Left lung (tissue), 10 donors: Measurements from ENCODE around the gene GRIK3. TPM values are rescaled to one million over a fixed set of nuclear protein-coding genes. Genes with fewer than 3 reads are reported as not detected.

Experiments
- ATAC-seq: fragments of 200-7000 bp; cut with Tn5 transposase; one replicate; pipeline ENCODE4 v1.9.1; 2020; ENCODE audit warnings: moderate library complexity
- DNase-seq, 4 donors: peaks; one replicate each; pipeline ENCODE4 v3.0.0-alpha.2; 2013 to 2020
- H3K27ac ChIP-seq, 2 donors: fragments of 200-600 bp; sonication (generic) in 1 of 2; one replicate each; pipeline versions ENCODE4 v1.5.0 to v1.8.0; 2020 to 2021
- H3K27me3 ChIP-seq, 2 donors: fragments of 200-600 bp; sonication (generic) in 1 of 2; one replicate each; pipeline versions ENCODE4 v1.5.0 to v1.8.0; 2020 to 2021
- H3K36me3 ChIP-seq, 2 donors: fragments of 200-600 bp; sonication (generic) in 1 of 2; one replicate each; pipeline versions ENCODE4 v1.5.0 to v1.8.0; 2020 to 2021
- H3K4me1 ChIP-seq, 2 donors: fragments of 200-600 bp; one replicate each; pipeline ENCODE4 v1.8.0; 2021
- H3K4me3 ChIP-seq, 2 donors: fragments of 200-600 bp; sonication (generic) in 1 of 2; one replicate each; pipeline versions ENCODE4 v1.5.0 to v1.8.0; 2020 to 2021; ENCODE audit warnings: mild to moderate bottlenecking in 1 of 2
- H3K9me3 ChIP-seq, 2 donors: fragments of 200-600 bp; sonication (generic) in 1 of 2; one replicate each; pipeline versions ENCODE4 v1.5.0 to v1.8.0; 2020 to 2021
- CTCF ChIP-seq, 2 donors: fragments of 200-600 bp; sonication (generic) in 1 of 2; IDR thresholded peaks; one replicate each; pipeline versions ENCODE4 v1.5.0 to v1.8.0; 2021; ENCODE audit warnings: antibody characterized with exemption in 2 of 2
- intact Hi-C, 2 donors: fragments of 100-400 bp; cut with DNase I; formaldehyde crosslinking; loops; one replicate each; pipeline versions ENCODE4 v1.11.2 to v1.14.2; 2022
- polyA plus RNA-seq, 6 donors: library from polyadenylated mRNA; unstranded; fragments of 120-200 nt; gene quantifications; one replicate each; pipeline ENCODE4 v1.2.1, GENCODE V29; 2013; ENCODE audit not compliant: insufficient read length in 6 of 6
- total RNA-seq, 2 donors: library from RNA; stranded (reverse); fragmentation: NEBNext Ultra II Directional; extraction: Animal tissue kit (Norgen Biotek cat#: 25700); gene quantifications; one replicate each; pipeline ENCODE4 v1.2.1, GENCODE V29; 2021
- donor health status: DM: no; HTN: yes; CAD: no.
- donor health status: DM: no; HTN: no; CAD: no.

GRIK3 gene
- total and polyA plus RNA-seq, 8 donors, result 0.18 to 1.2 (median 0.48) TPM; not detected in 1

- DNase-seq, result no peak
- Histone ChIP-seq H3K4me1 (no peaks in the 10 kb centered on the region), H3K9me3 (no peaks in the 10 kb centered on the region), H3K36me3 (no peaks in the 10 kb centered on the region), H3K27ac (no peak overlapping the region), H3K27me3 (peaks cover 0 to 87% of the 10 kb centered on the region in 2 donors), H3K4me3 (no peak overlapping the region)
- intact Hi-C loops, result no loop called here
- ATAC-seq, result no peak
- TF ChIP-seq CTCF (IDR thresholded peaks at IDR 0.05), result no peak
These were observed 178.4 kb downstream of the GRIK3 start for GRCh38 chr1:36855699-36856494.

GRCh38 chr1:36853638-36854037 is 180.7 kb downstream of the GRIK3 start:
- DNase-seq (no peak), ATAC-seq (no peak)
- no peaks in the 10 kb centered on the region for H3K36me3 ChIP-seq
- no peak overlapping the region for H3K4me3 ChIP-seq
- H3K9me3 ChIP-seq, result no peaks in the 10 kb centered on the region
- TF ChIP-seq CTCF (IDR thresholded peaks at IDR 0.05), result no peak
- peaks cover 0 to 88% of the 10 kb centered on the region in 2 donors for H3K27me3 ChIP-seq
- intact Hi-C loops, result no loop called here
- no peaks in the 10 kb centered on the region for H3K4me1 ChIP-seq
- no peak overlapping the region for H3K27ac ChIP-seq

GRCh38 chr1:36852586-36852985 is 181.7 kb downstream of the GRIK3 start:
- no peaks in the 10 kb centered on the region for H3K9me3 ChIP-seq
- TF ChIP-seq CTCF (IDR thresholded peaks at IDR 0.05), result no peak
- DNase-seq, result no peak
- no peak overlapping the region for H3K27ac ChIP-seq
- intact Hi-C loops, result no loop called here
- no peaks in the 10 kb centered on the region for H3K4me1 ChIP-seq
- no peaks in the 10 kb centered on the region for H3K36me3 ChIP-seq
- H3K27me3 ChIP-seq, result peaks cover 0 to 95% of the 10 kb centered on the region in 2 donors
- no peak overlapping the region for H3K4me3 ChIP-seq
- no peak for ATAC-seq

DNA sequence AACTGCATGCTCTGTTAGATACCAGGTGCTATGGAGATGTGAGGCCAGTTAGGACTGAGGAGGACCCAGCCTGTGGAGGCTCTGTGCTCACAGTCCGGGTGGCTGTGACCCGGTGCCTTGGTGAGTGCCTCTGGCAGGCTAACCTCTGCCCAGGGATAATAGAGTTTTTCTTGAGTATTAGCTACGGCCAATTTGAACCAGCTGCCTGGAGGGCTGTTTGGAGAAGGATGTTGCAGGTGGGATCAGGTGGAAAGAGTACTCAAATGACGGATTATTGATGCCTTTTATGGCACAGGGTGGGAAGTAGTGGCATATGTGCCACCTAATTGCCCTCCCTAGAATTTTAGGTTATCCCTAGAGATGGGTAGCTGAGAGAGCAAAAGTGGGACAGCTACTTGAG is 182.7 kb downstream of the GRIK3 start:
- Histone ChIP-seq H3K27ac (no peak overlapping the region), H3K36me3 (no peaks in the 10 kb centered on the region), H3K27me3 (peaks cover 0 to 92% of the 10 kb centered on the region in 2 donors), H3K4me3 (no peak overlapping the region), H3K9me3 (no peaks in the 10 kb centered on the region), H3K4me1 (no peaks in the 10 kb centered on the region)
- DNase-seq (no peak), ATAC-seq (no peak)
- intact Hi-C loops, result no loop called here
- TF ChIP-seq CTCF (IDR thresholded peaks at IDR 0.05), result no peak

DNA sequence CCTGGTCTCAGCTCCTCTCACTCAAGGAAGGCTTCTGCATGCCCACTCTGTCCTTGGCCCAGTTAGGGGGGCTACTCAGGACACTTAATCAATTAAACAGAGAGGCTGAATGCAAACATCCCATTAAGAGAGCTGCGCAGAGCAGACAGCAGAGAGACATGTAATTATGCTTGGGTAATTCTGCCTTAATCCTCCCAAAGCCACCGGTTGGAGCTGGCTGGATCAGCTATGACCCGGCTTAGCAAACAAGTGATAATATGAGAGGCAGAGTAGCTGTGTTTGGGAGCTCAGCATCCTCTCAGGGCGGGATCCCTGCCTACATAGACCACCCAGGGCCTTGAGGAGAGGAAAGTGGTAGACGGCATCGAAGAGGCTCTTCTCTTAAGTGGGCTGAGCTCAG is 183.2 kb downstream of the GRIK3 start:
- no peaks in the 10 kb centered on the region for H3K36me3 ChIP-seq
- DNase-seq, result no peak
- no peak for TF ChIP-seq CTCF (IDR thresholded peaks at IDR 0.05)
- H3K4me3 ChIP-seq, result no peak overlapping the region
- no peak for ATAC-seq
- no peak overlapping the region for H3K27ac ChIP-seq
- peaks cover 0 to 92% of the 10 kb centered on the region in 2 donors for H3K27me3 ChIP-seq
- H3K9me3 ChIP-seq, result no peaks in the 10 kb centered on the region
- intact Hi-C loops, result no loop called here
- no peaks in the 10 kb centered on the region for H3K4me1 ChIP-seq
